M059J (cell line): Measurements from ENCODE around the gene PTPN23. TPM values are rescaled to one million over a fixed set of nuclear protein-coding genes. Genes with fewer than 3 reads are reported as not detected.
"Not testable (repeated sequence)": the region's sequence is repeated elsewhere in the genome, so short reads cannot be mapped to it uniquely, and the experiment has no call there.

Source experiments
- DNase-seq: peaks from one replicate; pipeline ENCODE4 v3.0.0-alpha.2; 2012; ENCODE audit warnings: low read depth
- total RNA-seq: library from RNA; depleted of rRNA; stranded (reverse); fragments of >200 nt; shearing (Covaris generic); gene quantifications from 2 replicates; pipeline ENCODE4 v1.2.3, GENCODE V29; 2014

Gene PTPN23
- total RNA-seq, 1 experiment from 2014 or later: 8.5 TPM

- not testable (repeated sequence) for DNase-seq
These were observed 10.8 kb upstream of the PTPN23 start for GRCh38 chr3:47370020-47370419.

DNA sequence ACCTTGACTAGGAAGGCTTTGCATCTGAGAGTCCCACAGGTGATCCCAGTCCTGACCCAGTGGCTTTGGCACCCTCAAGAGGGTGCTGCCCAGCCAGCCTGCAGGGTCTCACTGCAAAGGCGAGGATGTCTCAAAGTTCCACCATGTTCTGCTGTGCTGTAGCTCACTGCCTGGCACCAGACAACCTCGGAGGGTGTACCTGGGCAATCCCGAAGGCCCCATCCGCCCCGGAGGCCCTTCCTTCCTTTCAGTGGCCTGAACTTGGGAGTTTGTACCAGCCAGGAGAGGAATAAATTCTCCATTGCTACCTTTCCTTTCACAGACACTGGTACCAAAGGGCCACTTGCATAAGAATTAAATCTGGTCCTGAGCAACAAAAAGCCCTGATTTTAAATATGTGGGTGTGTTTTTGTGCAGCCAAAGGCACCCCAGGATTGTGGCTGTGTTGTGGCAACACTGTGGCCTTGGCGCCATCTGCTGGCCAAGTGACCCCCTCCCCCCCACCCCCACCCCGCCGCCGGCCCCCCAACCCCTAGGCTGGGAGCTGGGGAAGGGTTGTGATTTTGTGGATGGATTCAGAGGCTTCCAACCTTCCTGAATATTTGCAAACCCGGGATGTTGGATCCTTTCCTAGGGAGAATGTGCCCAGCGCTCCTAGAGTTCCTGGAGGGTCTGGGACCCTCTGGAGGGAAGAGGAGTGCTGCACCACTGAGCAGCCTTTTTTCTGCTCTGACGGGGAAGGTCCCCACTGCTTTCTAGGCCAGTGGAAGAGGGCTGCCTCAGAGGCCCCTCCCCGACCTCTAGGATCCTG, 9.7 kb upstream of the PTPN23 start:
- DNase-seq: no peak

DNA sequence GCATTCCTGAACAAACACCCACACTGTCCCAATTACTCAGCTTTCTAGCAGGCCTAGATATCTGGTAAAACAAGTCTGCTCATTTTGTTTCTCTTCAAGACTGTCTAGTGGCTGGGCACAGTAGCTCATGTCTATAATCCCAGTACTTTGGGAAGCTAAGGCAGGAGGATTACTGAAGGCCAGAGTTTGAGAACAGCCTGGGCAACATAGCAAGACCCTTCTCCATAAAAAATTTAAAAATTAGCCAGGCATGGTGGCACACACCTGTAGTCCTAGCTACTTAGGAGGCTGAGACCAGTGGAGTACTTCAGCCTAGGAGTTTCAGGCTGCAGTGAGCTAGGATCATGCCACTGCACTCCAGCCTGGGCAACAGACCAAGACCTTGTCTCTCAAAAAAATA, 6.2 kb upstream of the PTPN23 start:
- no peak for DNase-seq

- DNase-seq: no peak
These were observed 4.4 kb upstream of the PTPN23 start for GRCh38 chr3:47376393-47376792.

GRCh38 chr3:47377186-47377585, 3.6 kb upstream of the PTPN23 start:
- no peak for DNase-seq

DNA sequence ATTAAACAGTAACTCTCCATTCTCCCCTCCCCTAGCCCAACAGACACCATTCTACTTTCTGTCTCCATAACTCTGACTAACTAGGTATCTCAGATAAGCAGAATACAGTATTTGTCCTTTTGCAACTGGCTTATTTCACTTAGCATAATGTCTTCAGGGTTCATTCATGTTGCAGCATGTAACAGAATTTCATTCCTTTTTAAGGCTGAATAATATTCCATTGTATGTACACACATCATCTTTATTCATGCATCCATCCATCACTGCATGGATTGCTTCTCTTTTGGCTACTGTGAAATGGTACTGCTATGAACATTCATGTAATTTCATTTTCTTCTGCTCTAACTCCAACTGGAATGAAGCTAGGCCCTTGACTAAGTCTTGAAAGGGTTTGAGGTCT, 2.0 kb upstream of the PTPN23 start:
- no peak for DNase-seq

DNA sequence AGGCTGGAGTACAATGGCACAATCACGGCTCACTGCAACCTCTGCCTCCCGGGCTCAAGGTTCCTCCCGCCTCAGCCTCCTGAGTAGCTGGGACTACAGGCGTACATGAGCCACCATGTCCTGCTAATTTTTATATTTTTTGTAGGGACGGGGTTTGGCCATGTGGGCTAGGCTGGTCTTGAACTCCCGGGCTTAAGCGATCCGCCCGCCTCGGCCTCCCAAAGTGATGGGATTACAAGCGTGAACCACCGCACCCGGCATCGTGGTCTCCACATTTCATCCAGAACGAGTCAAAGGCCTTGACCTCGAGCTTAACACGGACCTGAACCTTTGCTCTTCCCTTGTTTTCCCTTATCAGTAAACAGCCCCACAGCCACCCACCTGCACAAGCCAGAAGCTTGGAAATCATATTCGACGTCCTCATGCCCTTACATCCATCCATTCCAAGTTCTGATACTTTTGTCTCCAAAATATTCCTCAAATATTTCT, 1.4 kb upstream of the PTPN23 start:
- no peak for DNase-seq

DNA sequence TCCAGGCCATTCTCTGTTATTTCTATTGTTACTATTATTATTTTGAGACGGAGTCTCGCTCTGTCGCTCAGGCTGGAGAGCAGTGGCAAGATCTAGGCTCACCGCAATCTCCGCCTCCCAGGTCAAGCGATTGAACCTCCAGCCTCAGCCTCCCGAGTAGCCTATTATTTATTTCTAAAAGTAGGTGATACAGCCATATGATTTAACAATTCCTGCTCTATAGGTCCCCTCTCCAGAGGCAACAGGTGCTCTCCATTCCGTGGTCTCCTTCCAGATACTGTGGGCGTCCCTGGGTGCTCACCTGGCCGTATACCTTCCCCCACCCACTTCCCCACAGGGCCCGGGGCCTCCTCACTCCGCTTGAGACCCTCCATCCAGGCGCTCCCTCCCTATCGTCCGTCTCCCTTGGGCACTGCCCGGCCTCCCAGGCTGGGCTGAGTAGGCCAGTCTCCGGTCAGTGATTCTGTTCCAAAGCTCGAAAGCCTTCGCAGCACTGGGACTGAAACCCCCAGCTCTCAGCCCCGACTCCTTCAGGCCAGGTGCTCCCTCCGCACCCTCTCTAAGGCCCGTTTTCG, 708 bp upstream of the PTPN23 start:
- no peak for DNase-seq

DNA sequence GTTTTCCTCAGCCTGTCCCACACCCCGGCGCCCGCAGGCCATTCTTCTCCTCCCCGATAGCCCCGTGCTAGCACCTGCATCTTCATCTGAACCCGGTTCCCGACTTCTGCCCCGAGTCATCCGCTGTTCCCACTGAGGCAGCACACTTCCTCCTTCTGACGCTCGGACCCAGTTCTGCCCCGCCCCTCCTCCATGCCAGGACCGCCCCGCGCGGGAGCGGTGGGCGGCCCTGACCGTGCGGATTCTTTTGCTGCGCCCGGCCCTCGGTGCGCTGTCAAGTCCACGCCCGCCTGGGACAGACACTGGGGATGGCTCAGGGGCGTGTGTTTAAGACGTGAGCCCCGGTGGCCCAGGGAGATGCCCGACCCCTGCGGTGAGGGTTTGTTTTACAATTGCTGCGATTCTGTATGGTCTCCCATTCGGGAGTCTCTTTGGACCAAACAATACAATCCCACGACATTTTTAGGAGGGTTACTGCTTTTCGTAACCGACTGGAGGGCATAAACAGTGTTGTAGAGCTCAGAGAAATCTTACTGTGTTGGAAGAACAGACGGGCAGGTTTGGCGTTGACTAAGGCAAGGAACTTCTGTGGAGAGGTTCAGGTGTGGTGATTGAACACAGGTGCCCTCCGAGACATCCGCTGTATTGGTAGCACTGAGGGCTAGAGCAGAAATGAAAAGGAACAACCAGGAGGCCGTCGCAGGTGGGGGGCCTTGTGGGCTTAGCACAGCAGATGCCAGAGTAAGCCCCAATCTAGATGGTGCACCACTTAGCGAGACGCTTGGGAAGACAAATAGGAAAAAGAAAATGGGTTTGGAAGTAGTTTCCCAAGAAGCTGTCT, 716 bp downstream of the PTPN23 start:
- peak; percentile 81 for DNase-seq

DNA sequence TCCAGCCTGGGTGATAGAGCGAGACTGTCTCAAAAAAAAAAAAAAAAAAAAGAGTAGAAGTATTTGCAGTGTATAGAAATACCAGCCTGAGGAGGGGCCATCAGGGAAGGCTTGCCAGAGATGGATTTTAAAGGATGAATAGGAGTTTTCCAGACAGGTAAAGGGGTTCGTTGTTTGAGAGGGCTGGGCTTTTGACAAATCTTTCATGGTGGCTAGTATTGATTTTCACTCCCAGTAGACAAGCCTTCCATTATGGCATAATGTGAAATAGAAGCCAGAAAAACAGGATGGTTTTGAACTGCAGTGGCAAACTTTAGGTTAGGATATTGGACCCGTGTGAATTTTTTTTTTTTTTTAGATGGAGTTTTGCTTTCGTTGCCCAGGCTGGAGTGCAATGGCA, 3.6 kb downstream of the PTPN23 start:
- no peak for DNase-seq

DNA sequence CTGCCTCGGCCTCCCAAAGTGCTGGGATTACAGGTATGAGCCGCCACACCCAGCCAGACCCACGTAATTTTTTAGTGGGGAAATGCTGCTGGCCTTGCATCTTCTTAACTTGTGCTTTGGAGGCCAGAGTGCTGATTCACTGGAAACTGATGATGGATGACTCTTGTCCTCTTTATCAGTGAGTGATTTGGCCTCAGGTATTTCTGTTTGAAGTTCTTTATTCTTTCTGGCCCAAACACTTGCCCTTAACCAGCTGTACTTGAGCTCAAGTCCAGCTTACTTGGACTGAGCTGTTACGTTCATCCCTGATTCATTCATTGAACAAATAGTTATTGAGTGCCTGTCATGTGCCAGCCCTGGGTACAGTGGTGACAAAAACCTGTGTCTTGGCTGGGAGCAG, 4.2 kb downstream of the PTPN23 start:
- no peak for DNase-seq

DNA sequence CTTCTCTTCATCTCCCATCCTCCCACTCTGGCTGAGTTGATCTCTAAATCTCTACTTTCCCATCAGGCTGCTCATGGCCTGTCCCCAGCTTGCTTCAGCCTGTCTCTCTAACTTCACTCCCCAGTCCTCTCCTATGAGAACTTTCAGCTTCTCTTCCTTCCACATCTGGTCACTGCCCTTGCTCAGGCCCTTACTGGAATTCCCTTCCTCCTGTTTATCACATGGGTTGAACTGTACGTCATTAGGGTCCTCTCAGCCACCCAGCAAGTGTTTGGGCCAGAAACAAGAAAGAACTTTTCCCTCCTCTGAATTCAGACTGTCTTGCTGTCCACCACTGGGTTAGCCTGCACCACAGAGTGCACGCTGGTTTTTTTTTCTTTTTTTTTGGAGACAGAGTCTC, 5.0 kb downstream of the PTPN23 start:
- DNase-seq: no peak

DNA sequence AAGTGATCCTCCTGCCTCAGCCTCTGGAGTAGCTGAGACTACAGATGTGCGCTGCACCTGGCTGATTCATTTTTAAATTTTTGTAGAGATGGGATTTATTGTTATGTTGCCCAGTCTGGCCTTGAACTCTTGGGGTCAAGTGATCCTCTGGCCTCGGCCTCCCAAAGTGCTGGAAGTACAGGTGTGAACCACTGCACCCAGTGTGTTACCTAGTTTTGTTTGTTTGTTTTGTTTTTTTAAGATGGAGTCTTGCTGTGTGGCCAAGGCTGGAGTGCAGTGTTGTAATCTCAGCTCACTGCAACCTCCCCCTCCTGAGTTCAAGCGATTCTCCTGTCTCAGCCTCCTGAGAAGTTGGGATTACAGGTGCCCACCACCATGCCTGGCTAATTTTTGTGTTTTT, 12.1 kb downstream of the PTPN23 start:
- no peak for DNase-seq

GRCh38 chr3:47394140-47394870, 13.5 kb downstream of the PTPN23 start:
- peak; percentile 38 for DNase-seq

GRCh38 chr3:47394881-47395280, 14.1 kb downstream of the PTPN23 start:
- DNase-seq: no peak

DNA sequence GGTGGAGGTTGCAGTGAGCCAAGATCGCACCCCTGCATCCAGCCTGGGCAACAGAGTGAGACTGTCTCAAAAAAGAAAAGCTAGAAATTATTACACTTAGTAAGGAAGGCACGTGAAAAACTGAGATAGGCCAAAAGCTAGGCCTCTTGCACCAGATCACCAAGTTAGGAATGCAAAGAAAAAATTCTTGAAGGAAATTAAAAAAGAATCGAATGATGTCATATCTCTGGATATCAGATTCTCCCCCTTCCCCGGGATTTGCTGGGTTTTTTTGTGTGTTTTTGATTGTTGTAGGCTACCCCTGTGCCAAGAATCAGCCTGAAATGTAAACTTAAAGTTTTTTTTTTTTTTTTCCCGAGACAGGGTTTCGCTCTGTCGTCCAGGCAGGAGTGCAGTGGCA, 17.4 kb downstream of the PTPN23 start:
- no peak for DNase-seq

DNA sequence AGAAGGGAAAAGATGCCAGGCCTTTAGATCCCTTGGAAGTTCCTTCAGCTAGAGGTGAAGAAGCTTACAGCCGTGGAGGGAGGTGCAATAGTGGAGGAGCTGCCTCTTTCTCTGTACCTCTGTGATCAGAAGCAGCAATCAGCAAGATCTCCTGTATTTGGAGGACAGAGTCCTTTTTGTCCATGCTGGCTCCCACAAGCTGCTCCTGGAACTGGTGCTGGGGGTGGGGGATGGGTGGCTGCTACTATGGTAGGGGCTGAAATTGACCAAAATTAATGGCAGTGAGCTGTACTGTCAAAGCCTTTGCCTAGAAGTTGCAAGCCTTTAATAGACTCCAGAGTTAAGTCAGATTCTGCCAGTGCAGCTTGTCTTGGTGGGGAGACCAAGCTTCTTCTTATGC, 18.2 kb downstream of the PTPN23 start:
- no peak for DNase-seq

DNA sequence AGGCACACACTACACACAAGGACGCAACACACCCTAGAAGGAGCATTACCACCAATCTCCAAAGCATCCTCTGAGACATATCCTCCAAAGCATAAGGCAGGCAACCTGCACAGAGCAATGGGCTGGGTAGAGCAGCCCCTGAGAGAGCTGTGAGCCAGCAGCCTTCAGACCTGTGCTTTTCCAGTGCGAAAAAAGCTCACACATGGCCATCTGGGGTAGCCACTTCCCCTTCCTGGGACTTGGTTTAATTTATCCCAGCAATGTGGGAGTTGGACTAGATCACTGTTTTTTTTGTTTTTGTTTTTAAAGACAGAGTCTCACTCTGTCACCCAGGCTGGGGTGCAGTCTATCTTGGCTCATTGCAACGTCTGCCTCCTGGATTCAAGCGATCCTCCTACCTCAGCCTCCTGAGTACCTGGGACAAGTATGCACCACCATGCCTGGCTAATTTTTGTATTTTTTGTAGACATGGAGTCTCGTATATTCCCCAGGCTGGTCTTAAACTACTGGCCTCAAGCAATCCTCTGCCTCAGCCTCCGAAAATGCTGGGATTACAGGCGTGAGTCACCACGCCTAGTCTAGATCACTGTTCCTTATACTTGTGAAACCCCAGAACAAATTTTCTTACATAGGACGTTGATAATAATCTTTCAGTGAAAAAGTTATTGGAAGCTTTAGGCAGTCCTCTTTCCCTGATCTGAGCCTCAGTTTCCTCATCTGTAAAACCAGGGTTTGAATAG, 18.9 kb downstream of the PTPN23 start:
- DNase-seq: no peak

DNA sequence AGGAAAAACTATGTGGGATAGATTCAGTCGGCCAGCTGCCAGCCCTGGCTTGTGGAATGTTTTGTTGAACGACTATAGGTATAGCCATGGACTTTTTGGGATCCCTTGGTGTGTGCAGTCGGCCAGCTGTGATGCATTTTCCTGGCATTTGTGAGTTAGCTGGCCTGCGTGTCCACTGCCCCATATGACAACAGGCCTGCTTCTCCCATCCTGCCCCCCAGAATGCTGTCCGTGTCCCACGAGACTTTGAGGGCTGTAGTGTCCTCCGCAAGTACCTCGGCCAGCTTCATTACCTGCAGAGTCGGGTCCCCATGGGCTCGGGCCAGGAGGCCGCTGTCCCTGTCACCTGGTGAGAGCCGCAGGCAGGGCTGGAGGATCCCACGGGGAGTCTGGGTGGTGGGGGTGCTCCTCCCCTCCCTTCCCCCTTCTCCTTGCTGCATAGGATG, 23.6 kb downstream of the PTPN23 start:
- no peak for DNase-seq

DNA sequence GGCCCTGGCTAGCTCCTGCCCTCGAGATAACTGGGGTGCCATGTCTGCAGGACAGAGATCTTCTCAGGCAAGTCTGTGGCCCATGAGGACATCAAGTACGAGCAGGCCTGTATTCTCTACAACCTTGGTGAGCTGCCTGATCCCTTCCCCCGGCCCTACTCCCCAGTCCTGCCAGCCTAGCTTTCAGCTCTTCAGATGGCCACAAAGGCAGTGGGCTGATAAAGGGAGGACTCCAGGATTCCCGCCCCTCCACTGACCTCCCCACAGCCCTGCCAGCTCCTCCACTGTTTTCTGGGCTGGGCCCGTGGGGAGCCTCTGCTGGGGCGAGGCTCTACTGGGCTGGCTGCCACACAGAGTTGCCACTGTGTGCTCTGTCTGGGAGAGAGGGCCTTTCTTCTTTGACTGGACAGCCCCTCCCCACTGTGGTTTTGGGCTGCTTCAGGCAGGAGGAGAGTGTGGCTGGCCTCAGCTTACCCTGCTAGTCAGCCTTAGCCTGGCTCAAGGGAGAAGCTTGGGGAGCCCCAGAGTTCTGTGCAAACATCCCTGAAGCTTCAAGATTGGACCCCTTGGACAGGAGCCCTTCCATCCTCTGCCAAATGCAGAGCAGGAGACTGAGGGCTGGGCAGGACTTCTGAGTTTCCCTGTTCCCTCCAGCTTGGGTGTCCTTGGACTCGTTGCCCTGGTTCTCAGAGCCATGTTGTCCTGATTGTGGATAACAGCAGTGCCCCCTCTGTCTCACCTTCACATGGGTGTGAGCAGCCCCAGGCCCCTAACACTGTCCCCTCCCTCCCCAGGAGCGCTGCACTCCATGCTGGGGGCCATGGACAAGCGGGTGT, 24.4 kb downstream of the PTPN23 start:
- no peak for DNase-seq
